HEK293 (cell line): ENCODE results near the gene OR1D2.
"Not testable (repeated sequence)": the region's sequence is repeated elsewhere in the genome, so short reads cannot be mapped to it uniquely, and the experiment has no call there.

Experiments
- CTCF ChIA-PET: fragments of 350-600 bp; formaldehyde crosslinking; extraction: SDS; loops from one replicate; lab custom pipeline; 2021; ENCODE audit warnings: antibody characterized with exemption; lab: Yijun Ruan, JAX
- POLR2A ChIA-PET: fragments of 300-600 bp; formaldehyde crosslinking; extraction: SDS; loops from one replicate; lab custom pipeline; 2020; ENCODE audit warnings: antibody characterized with exemption, inconsistent platforms; lab: Yijun Ruan, JAX
- H3K27ac ChIP-seq: fragments of 200-500 bp; sonication (Bioruptor generic); 2 replicates; pipeline ENCODE4 v1.5.1; 2014; ENCODE audit warnings: low read depth, low read length, control low read depth, inconsistent platforms; ENCODE audit errors: extremely low read depth
- H3K36me3 ChIP-seq, 2 experiments: fragments of 200-500 bp in 1 of 2; sonication (Bioruptor generic) in 1 of 2; 1 replicate in 1 of 2; 2 replicates in 1 of 2; pipeline ENCODE4 v1.5.1; 2014 to 2017; ENCODE audit warnings: inconsistent platforms in 2 of 2, low read length in 2 of 2; ENCODE audit not compliant: control insufficient read depth in 2 of 2, insufficient read depth in 1 of 2
- H3K4me1 ChIP-seq: fragments of 200-500 bp; sonication (Bioruptor generic); 2 replicates; pipeline ENCODE4 v1.5.1; 2014; ENCODE audit warnings: mild to moderate bottlenecking, low read length, inconsistent platforms; ENCODE audit not compliant: control insufficient read depth, insufficient read depth
- H3K4me3 ChIP-seq: 2 replicates; pipeline ENCODE4 v1.5.1; 2011; ENCODE audit warnings: low read depth, mild to moderate bottlenecking, control low read depth, low read length, moderate library complexity
- H3K9me3 ChIP-seq: fragments of 200-500 bp; sonication (Bioruptor generic); 2 replicates; pipeline ENCODE4 v1.5.1; 2014; ENCODE audit warnings: low read depth, low read length, inconsistent platforms; ENCODE audit not compliant: control insufficient read depth, insufficient read depth
- ATF2 ChIP-seq: fragments of 450-650 bp; formaldehyde crosslinking; IDR thresholded peaks from 2 replicates; pipeline ENCODE4 v1.5.1; 2016; ENCODE audit warnings: missing biosample characterization, missing genetic modification characterization, low read depth
- FEZF1 ChIP-seq: fragments of 450-650 bp; formaldehyde crosslinking; IDR thresholded peaks from 2 replicates; pipeline ENCODE4 v1.5.1; 2016; ENCODE audit warnings: missing biosample characterization, missing genetic modification characterization
- GLI2 ChIP-seq: fragments of 450-650 bp; formaldehyde crosslinking; IDR thresholded peaks from 2 replicates; pipeline ENCODE4; 2017; ENCODE audit warnings: missing biosample characterization, missing genetic modification characterization, low read depth, borderline replicate concordance
- GLI4 ChIP-seq: fragments of 450-650 bp; formaldehyde crosslinking; IDR thresholded peaks from 2 replicates; pipeline ENCODE4 v1.5.1; 2016; ENCODE audit warnings: missing biosample characterization, missing genetic modification characterization
- KLF7 ChIP-seq: fragments of 450-650 bp; formaldehyde crosslinking; IDR thresholded peaks from 2 replicates; pipeline ENCODE4 v1.5.1; 2016; ENCODE audit warnings: missing biosample characterization, missing genetic modification characterization, borderline replicate concordance
- ZNF473 ChIP-seq: fragments of 450-650 bp; formaldehyde crosslinking; IDR thresholded peaks from 2 replicates; pipeline ENCODE4 v1.5.1; 2017; ENCODE audit warnings: missing biosample characterization, missing genetic modification characterization
- ZNF488 ChIP-seq: fragments of 450-650 bp; formaldehyde crosslinking; IDR thresholded peaks from 2 replicates; pipeline ENCODE4 v1.5.1; 2016; ENCODE audit warnings: missing biosample characterization, missing genetic modification characterization
- ZNF792 ChIP-seq: fragments of 450-650 bp; formaldehyde crosslinking; IDR thresholded peaks from 2 replicates; pipeline ENCODE4 v1.5.1; 2016; ENCODE audit warnings: missing biosample characterization, missing genetic modification characterization

The OR1D2 gene

GRCh38 chr17:3127451-3127850 is 23.2 kb upstream of the OR1D2 start, which contains the start of gene OR1G1:
TSS of gene OR1G1 (minus strand) at chr17:3127551. CDS start at chr17:3127551, 0 bp downstream.
- H3K9me3 ChIP-seq: no peaks in the 10 kb centered on the region
- ChIA-PET CTCF (no interaction called here), POLR2A (no interaction called here)
- no peak within 1 kb of the TSS for H3K27ac ChIP-seq
- H3K4me3 ChIP-seq: no peak within 1 kb of the TSS
- H3K4me1 ChIP-seq: no peaks in the 10 kb centered on the region
- no peaks in the 10 kb centered on the region for H3K36me3 ChIP-seq
- TF ChIP-seq FEZF1 (no peak), GLI4 (tag by site-specific recombination) (no peak), ZNF488 (tag by site-specific recombination) (no peak), KLF7 (no peak), GLI2 (tag by site-specific recombination) (no peak), ZNF473 (no peak), ZNF792 (tag by site-specific recombination) (no peak), ATF2 (tag by site-specific recombination) (no peak)
- TF ChIP-seq, all 188 proteins: peak for 0

GRCh38 chr17:3073850-3074249 is 30.4 kb downstream of the OR1D2 start:
- H3K9me3 ChIP-seq, H3K4me1 ChIP-seq, H3K4me3 ChIP-seq, CTCF ChIA-PET, H3K36me3 ChIP-seq, H3K27ac ChIP-seq, POLR2A ChIA-PET: not testable (repeated sequence)

- H3K27ac ChIP-seq, H3K4me3 ChIP-seq, CTCF ChIA-PET, H3K36me3 ChIP-seq, POLR2A ChIA-PET, H3K9me3 ChIP-seq, H3K4me1 ChIP-seq: not testable (repeated sequence)
Observed at GRCh38 chr17:3065192-3065591, 39.0 kb downstream of the OR1D2 start.

- H3K4me1 ChIP-seq, H3K36me3 ChIP-seq, CTCF ChIA-PET, H3K27ac ChIP-seq, H3K9me3 ChIP-seq, H3K4me3 ChIP-seq, POLR2A ChIA-PET: not testable (repeated sequence)
Observed at GRCh38 chr17:3063507-3063906, 40.7 kb downstream of the OR1D2 start, which contains the start of gene OR1D5. TSS of gene OR1D5 (minus strand) at chr17:3063607. CDS start at chr17:3063607, 0 bp downstream.

- POLR2A ChIA-PET, H3K4me3 ChIP-seq, H3K36me3 ChIP-seq, H3K9me3 ChIP-seq, CTCF ChIA-PET, H3K27ac ChIP-seq, H3K4me1 ChIP-seq: not testable (repeated sequence)
Observed at GRCh38 chr17:3062824-3063377, 41.3 kb downstream of the OR1D2 start.

GRCh38 chr17:3054868-3055267 is 49.4 kb downstream of the OR1D2 start:
- H3K36me3 ChIP-seq, H3K4me1 ChIP-seq, H3K9me3 ChIP-seq, H3K27ac ChIP-seq, H3K4me3 ChIP-seq, POLR2A ChIA-PET, CTCF ChIA-PET: not testable (repeated sequence)
